Activated CD8-positive, alpha-beta memory T cell treated with anti-CD3 and anti-CD28 coated beads, Interleukin-2, amount 50 U/mL, for 24 hours (primary cell): ENCODE data around the gene INTS3.
"Not testable (repeated sequence)": the region's sequence is repeated elsewhere in the genome, so short reads cannot be mapped to it uniquely, and the experiment has no call there.

Experiments
- DNase-seq: peaks from one replicate; pipeline ENCODE4 v3.0.0-alpha.2; 2020; ENCODE audit errors: extremely low read depth

The INTS3 gene

GRCh38 chr1:153760440-153760839 lies 32.6 kb downstream of the INTS3 start:
- DNase-seq = no peak

GRCh38 chr1:153763365-153764225 lies 35.7 kb downstream of the INTS3 start:
- DNase-seq = no peak

- DNase-seq = no peak
These were observed 36.5 kb downstream of the INTS3 start for GRCh38 chr1:153764310-153764709.

- not testable (repeated sequence) for DNase-seq
These were observed 38.8 kb downstream of the INTS3 start for GRCh38 chr1:153766663-153767062.

- no peak for DNase-seq
These were observed 39.7 kb downstream of the INTS3 start for GRCh38 chr1:153767519-153767918.

- DNase-seq = no peak
These were observed 40.7 kb downstream of the INTS3 start for GRCh38 chr1:153768316-153769181.

GRCh38 chr1:153769221-153769620 lies 41.4 kb downstream of the INTS3 start:
- DNase-seq = no peak

- DNase-seq = no peak
These were observed 42.9 kb downstream of the INTS3 start for GRCh38 chr1:153770797-153771196.

GRCh38 chr1:153771261-153771660 lies 43.4 kb downstream of the INTS3 start:
- no peak for DNase-seq

GRCh38 chr1:153771841-153772593 lies 44.2 kb downstream of the INTS3 start:
- DNase-seq = no peak

GRCh38 chr1:153773096-153773921 lies 45.5 kb downstream of the INTS3 start:
- no peak for DNase-seq

- DNase-seq = no peak
These were observed 46.3 kb downstream of the INTS3 start for GRCh38 chr1:153774026-153774595.

GRCh38 chr1:153774780-153775457 lies 47.1 kb downstream of the INTS3 start, which contains the start of gene SLC27A3:
Gene SLC27A3 (plus strand): TSS chr1:153775407. CDS start chr1:153775498, 91 bp downstream.
- no peak for DNase-seq

- DNase-seq = no peak
These were observed 47.8 kb downstream of the INTS3 start for GRCh38 chr1:153775458-153776327.

GRCh38 chr1:153776352-153776751 lies 48.5 kb downstream of the INTS3 start:
- DNase-seq = no peak

- DNase-seq = no peak
These were observed 49.1 kb downstream of the INTS3 start for GRCh38 chr1:153776845-153777370.

- no peak for DNase-seq
These were observed 49.8 kb downstream of the INTS3 start for GRCh38 chr1:153777648-153778047.

- DNase-seq = no peak
These were observed 50.4 kb downstream of the INTS3 start for GRCh38 chr1:153778051-153778823.
